ENCODE measurements around the gene CAMKMT.
A peak's percentile ranks its signal among the peaks of the same experiment; 100 is the strongest.

CAMKMT gene

GRCh38 chr2:44596537-44597320 is 235.0 kb downstream of the CAMKMT start:
- no peak for DNase-seq (ENCODE audit: low read depth, low spot score)

- no peak for DNase-seq (ENCODE audit: low read depth, low spot score)
Measured at GRCh38 chr2:44598330-44599119, 236.8 kb downstream of the CAMKMT start.

- DNase-seq (ENCODE audit: low read depth, low spot score): no peak
Measured at GRCh38 chr2:44599130-44599529, 237.4 kb downstream of the CAMKMT start.

GRCh38 chr2:44602446-44602845 is 240.7 kb downstream of the CAMKMT start:
- no peak for DNase-seq (ENCODE audit: low read depth, low spot score)

- no peak for DNase-seq (ENCODE audit: low read depth, low spot score)
Measured at GRCh38 chr2:44605511-44605910, 243.8 kb downstream of the CAMKMT start.

- no peak for DNase-seq (ENCODE audit: low read depth, low spot score)
Measured at GRCh38 chr2:44612276-44612675, 250.5 kb downstream of the CAMKMT start.

- DNase-seq (ENCODE audit: low read depth, low spot score): no peak
Measured at GRCh38 chr2:44614940-44615339, 253.2 kb downstream of the CAMKMT start.

GRCh38 chr2:44615950-44616518 is 254.3 kb downstream of the CAMKMT start:
- peak; percentile 5 for DNase-seq (ENCODE audit: low read depth, low spot score)

GRCh38 chr2:44616667-44617155 is 255.0 kb downstream of the CAMKMT start:
- DNase-seq (ENCODE audit: low read depth, low spot score): no peak

- DNase-seq (ENCODE audit: low read depth, low spot score): no peak
Measured at GRCh38 chr2:44618251-44619023, 256.7 kb downstream of the CAMKMT start.

- no peak for DNase-seq (ENCODE audit: low read depth, low spot score)
Measured at GRCh38 chr2:44620189-44620990, 258.6 kb downstream of the CAMKMT start.

GRCh38 chr2:44623622-44624351 is 262.0 kb downstream of the CAMKMT start:
- no peak for DNase-seq (ENCODE audit: low read depth, low spot score)

- no peak for DNase-seq (ENCODE audit: low read depth, low spot score)
Measured at GRCh38 chr2:44628297-44628696, 266.6 kb downstream of the CAMKMT start.

- no peak for DNase-seq (ENCODE audit: low read depth, low spot score)
Measured at GRCh38 chr2:44632931-44633689, 271.4 kb downstream of the CAMKMT start.

GRCh38 chr2:44635725-44636124 is 274.0 kb downstream of the CAMKMT start:
- DNase-seq (ENCODE audit: low read depth, low spot score): no peak

GRCh38 chr2:44638649-44639048 is 276.9 kb downstream of the CAMKMT start:
- no peak for DNase-seq (ENCODE audit: low read depth, low spot score)

GRCh38 chr2:44639399-44639798 is 277.7 kb downstream of the CAMKMT start:
- DNase-seq (ENCODE audit: low read depth, low spot score): no peak

GRCh38 chr2:44642123-44642857 is 280.5 kb downstream of the CAMKMT start:
- DNase-seq (ENCODE audit: low read depth, low spot score): no peak

GRCh38 chr2:44645937-44646336 is 284.2 kb downstream of the CAMKMT start:
- no peak for DNase-seq (ENCODE audit: low read depth, low spot score)

All from ELF-1 (cell line).